HG02840 (cell line): ENCODE data around the gene LIN28A.

Source experiments
- ATAC-seq: cut with Tn5 transposase; IDR thresholded peaks from one replicate; pipeline ENCODE4 v1.9.1; 2021; ENCODE audit warnings: mild to moderate bottlenecking, moderate library complexity, moderate number of reproducible peaks; ENCODE audit not compliant: unreplicated experiment, low FRiP score

LIN28A gene

GRCh38 chr1:26477446-26478152, 67.0 kb downstream of the LIN28A start:
- no peak for ATAC-seq

GRCh38 chr1:26478159-26478558, 67.5 kb downstream of the LIN28A start:
- ATAC-seq = no peak

GRCh38 chr1:26478988-26479387, 68.4 kb downstream of the LIN28A start:
- ATAC-seq = no peak
